T-cell (primary cell): Measurements from ENCODE around the gene BIRC2. TPM values are rescaled to one million over a fixed set of nuclear protein-coding genes. Genes with fewer than 3 reads are reported as not detected.
A peak's percentile ranks its signal among the peaks of the same experiment; 100 is the strongest.

Source experiments
- ATAC-seq, 4 experiments: fragments of 200-7000 bp in 3 of 4; fragments of 150-1000 bp in 1 of 4; cut with Tn5 transposase; replicated peaks in 1 of 4; 1 replicate in 3 of 4; 2 replicates in 1 of 4; pipeline ENCODE4 v1.10.0; 2021; ENCODE audit warnings: moderate library complexity in 3 of 4, mild to moderate bottlenecking in 2 of 4, moderate number of reproducible peaks in 1 of 4
- CTCF ChIA-PET, 2 donors: fragments of 300-600 bp; sonication (Branson Sonifier 250); formaldehyde crosslinking; loops; one replicate each; lab custom pipeline; 2022; ENCODE audit warnings: antibody characterized with exemption in 2 of 2; lab: Charles Lee
- POLR2A ChIA-PET, 2 donors: fragments of 300-600 bp; sonication (Branson Sonifier 250); formaldehyde crosslinking; loops; one replicate each; lab custom pipeline; 2022; ENCODE audit warnings: antibody characterized with exemption in 2 of 2; lab: Charles Lee
- DNase-seq, 35 experiments: peaks; one replicate each; pipeline versions ENCODE4 v3.0.0 to v3.0.0-alpha.2; 2013 to 2023
- H3K27ac ChIP-seq: one replicate; pipeline ENCODE4 v1.5.1; 2013; ENCODE audit warnings: low read length
- H3K27me3 ChIP-seq, 2 experiments: replicated peaks in 1 of 2; 1 replicate in 1 of 2; 2 replicates in 1 of 2; pipeline versions ENCODE4 v1.6.1 to v1.7.0; 2013; ENCODE audit warnings: low read length in 1 of 2, mixed read lengths in 1 of 2; ENCODE audit not compliant: control insufficient read depth in 2 of 2, insufficient read depth in 2 of 2; ENCODE audit errors: extremely low read depth in 1 of 2
- H3K36me3 ChIP-seq, 2 donors: 1 replicate in 1 of 2; 2 replicates in 1 of 2; pipeline versions ENCODE4 v1.6.1 to v1.7.0; 2013; ENCODE audit warnings: low read length in 1 of 2; ENCODE audit not compliant: control insufficient read depth in 2 of 2, insufficient read depth in 1 of 2; ENCODE audit errors: extremely low read depth in 1 of 2
- H3K4me1 ChIP-seq, 2 experiments: 1 replicate in 1 of 2; 2 replicates in 1 of 2; pipeline versions ENCODE4 v1.6.1 to v1.7.0; 2013; ENCODE audit warnings: low read length in 2 of 2, mixed read lengths in 1 of 2; ENCODE audit not compliant: insufficient read depth in 2 of 2, control insufficient read depth in 1 of 2; ENCODE audit errors: extremely low read depth in 1 of 2
- H3K4me3 ChIP-seq, 2 donors: 1 replicate in 1 of 2; 2 replicates in 1 of 2; pipeline versions ENCODE4 v1.5.1 to v1.7.0; 2013; ENCODE audit warnings: mild to moderate bottlenecking in 2 of 2, low read length in 1 of 2, moderate library complexity in 1 of 2; ENCODE audit not compliant: control insufficient read depth in 1 of 2; ENCODE audit errors: extremely low read depth in 1 of 2
- H3K9me3 ChIP-seq: 2 replicates; pipeline ENCODE4 v1.7.0; 2013
- H3K27ac Mint-ChIP-seq, 2 donors: one replicate each; pipeline ENCODE4 v1.8.0; 2020 to 2021; ENCODE audit warnings: mild to moderate bottlenecking in 2 of 2, mixed read lengths in 2 of 2
- H3K27me3 Mint-ChIP-seq, 2 donors: one replicate each; pipeline ENCODE4 v1.8.0; 2021 to 2022; ENCODE audit warnings: mixed read lengths in 2 of 2
- H3K36me3 Mint-ChIP-seq: one replicate; pipeline ENCODE4 v1.8.0; 2021; ENCODE audit warnings: mixed read lengths
- H3K4me1 Mint-ChIP-seq, 3 donors: one replicate each; pipeline ENCODE4 v1.8.0; 2020 to 2022; ENCODE audit warnings: mixed read lengths in 3 of 3, mild to moderate bottlenecking in 1 of 3
- H3K4me3 Mint-ChIP-seq, 3 donors: one replicate each; pipeline ENCODE4 v1.8.0; 2020 to 2022; ENCODE audit warnings: mild to moderate bottlenecking in 3 of 3, mixed read lengths in 3 of 3, moderate library complexity in 3 of 3
- H3K9me3 Mint-ChIP-seq, 3 donors: one replicate each; pipeline ENCODE4 v1.8.0; 2020 to 2022; ENCODE audit warnings: mixed read lengths in 3 of 3
- WGBS: methylation state at CpG from one replicate; pipeline ENCODE4 v1.1.5; 2013; ENCODE audit warnings: missing lambda C conversion rate; ENCODE audit not compliant: insufficient coverage; 5-methylcytosine and 5-hydroxymethylcytosine counted together
- total RNA-seq, 35 experiments: library from RNA in 6 of 35; stranded (reverse) in 6 of 35; fragments of 120-200 nt in 1 of 35; gene quantifications; one replicate each; pipeline versions ENCODE4 v1.2.1 to v1.2.4 and lab custom pipeline; 2013 to 2026

The BIRC2 gene
- total RNA-seq, 5 donors from 2014 or later (not counting 1 experiment from before 2014, with no cell fraction given), result 53.3 to 100 (median 60.8) TPM

DNA sequence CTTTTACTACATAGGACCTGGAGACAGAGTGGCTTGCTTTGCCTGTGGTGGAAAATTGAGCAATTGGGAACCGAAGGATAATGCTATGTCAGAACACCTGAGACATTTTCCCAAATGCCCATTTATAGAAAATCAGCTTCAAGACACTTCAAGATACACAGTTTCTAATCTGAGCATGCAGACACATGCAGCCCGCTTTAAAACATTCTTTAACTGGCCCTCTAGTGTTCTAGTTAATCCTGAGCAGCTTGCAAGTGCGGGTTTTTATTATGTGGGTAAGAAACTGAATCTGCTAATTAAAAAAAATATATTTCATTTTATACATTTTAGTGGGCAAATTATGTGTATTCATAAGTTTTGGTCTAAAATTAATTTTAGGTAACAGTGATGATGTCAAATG, 21.9 kb upstream of the BIRC2 start:
- peaks cover 46 to 70% (median 61%) of the 10 kb centered on the region in 3 donors for H3K4me1 Mint-ChIP-seq
- H3K27me3 ChIP-seq, result no peaks in the 10 kb centered on the region
- peaks cover 0 to 62% of the 10 kb centered on the region in 2 donors for H3K36me3 ChIP-seq
- DNase-seq (peak in 1 of 35 experiments; percentile 38), ATAC-seq (no peak)
- no peaks in the 10 kb centered on the region for H3K27me3 Mint-ChIP-seq
- no peak overlapping the region for H3K4me3 ChIP-seq
- POLR2A ChIA-PET, result no interaction called here
- H3K4me1 ChIP-seq, result peaks cover 17 to 22% of the 10 kb centered on the region in 2 experiments
- no peaks in the 10 kb centered on the region for H3K9me3 ChIP-seq
- peak overlapping the region; percentile 26 for H3K27ac ChIP-seq
- peaks cover 63% of the 10 kb centered on the region for H3K36me3 Mint-ChIP-seq
- WGBS, result no CpG with 5 or more reads among the region's 3 CpGs
- H3K27ac Mint-ChIP-seq, result peak overlapping the region; percentile 43 to 65
- H3K4me3 Mint-ChIP-seq, result no peak overlapping the region
- CTCF ChIA-PET, result interaction anchor here (0.9 to 2.3 kb wide), 2 partner anchors 31 to 35 kb away, joined by 3 to 9 read pairs; no protein-coding TSS in a partner anchor
- H3K9me3 Mint-ChIP-seq, result no peaks in the 10 kb centered on the region

DNA sequence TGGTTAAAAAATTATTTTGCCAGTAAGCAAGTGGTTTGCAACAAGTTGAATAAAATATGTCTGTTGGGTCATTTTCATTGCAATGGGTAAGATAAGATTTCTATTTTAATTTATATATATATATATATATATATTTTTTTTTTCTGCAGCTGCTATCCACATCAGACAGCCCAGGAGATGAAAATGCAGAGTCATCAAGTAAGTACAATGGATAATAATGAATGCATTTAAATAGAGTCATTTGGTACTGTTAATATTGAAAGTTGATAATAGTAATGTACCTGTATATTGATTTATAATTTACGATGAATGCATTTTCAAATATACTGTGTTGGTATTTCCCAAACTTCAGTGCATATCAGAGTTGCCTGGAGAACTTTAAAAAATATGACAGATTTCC, 18.3 kb upstream of the BIRC2 start:
- Mint-ChIP-seq H3K27me3 (no peaks in the 10 kb centered on the region), H3K4me1 (peaks cover 35 to 53% (median 44%) of the 10 kb centered on the region in 3 donors), H3K4me3 (no peak overlapping the region), H3K36me3 (peaks cover 62% of the 10 kb centered on the region), H3K9me3 (no peaks in the 10 kb centered on the region), H3K27ac (peak overlapping the region in 1 of 2 donors; percentile 44)
- Histone ChIP-seq H3K27me3 (no peaks in the 10 kb centered on the region), H3K9me3 (no peaks in the 10 kb centered on the region), H3K4me1 (peaks cover 3 to 10% of the 10 kb centered on the region in 2 experiments), H3K27ac (no peak overlapping the region), H3K36me3 (peaks cover 0 to 90% of the 10 kb centered on the region in 2 donors), H3K4me3 (no peak overlapping the region)
- ATAC-seq, result no peak
- DNase-seq, result no peak
- ChIA-PET POLR2A (interaction anchor here in 1 of 2 donors (1.0 kb wide), 1 partner anchor 17 kb away, joined by 4 read pairs; no protein-coding TSS in a partner anchor), CTCF (interaction anchor here in 1 of 2 donors (1.0 kb wide), 1 partner anchor 35 kb away, joined by 4 read pairs; no protein-coding TSS in a partner anchor)
- no CpG with 5 or more reads among the region's 1 CpG for WGBS

DNA sequence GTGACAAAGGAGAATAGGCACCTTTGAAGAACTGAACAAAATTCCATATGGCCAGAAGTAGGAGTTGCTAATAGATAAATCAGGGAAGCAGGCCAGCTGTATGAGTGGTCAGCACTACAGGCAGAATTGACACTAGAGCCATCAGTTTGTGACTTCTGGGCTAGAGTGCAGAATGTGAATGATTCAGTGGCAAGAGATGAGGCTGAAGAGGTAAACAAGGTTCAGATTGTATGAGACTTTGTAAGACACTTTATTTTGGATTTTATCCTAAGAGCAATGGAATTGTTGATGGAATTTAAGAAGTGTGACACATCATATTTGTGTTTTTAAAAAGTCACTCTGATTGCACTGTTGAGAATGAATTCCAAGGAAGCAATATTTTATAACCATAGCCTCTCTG, 16.8 kb upstream of the BIRC2 start:
- H3K4me3 Mint-ChIP-seq, result no peak overlapping the region
- ATAC-seq (no peak), DNase-seq (no peak)
- H3K4me1 ChIP-seq, result peaks cover 0 to 5% of the 10 kb centered on the region in 2 experiments
- no peaks in the 10 kb centered on the region for H3K27me3 ChIP-seq
- no peaks in the 10 kb centered on the region for H3K9me3 ChIP-seq
- no peak overlapping the region for H3K4me3 ChIP-seq
- no peaks in the 10 kb centered on the region for H3K9me3 Mint-ChIP-seq
- no peak overlapping the region for H3K27ac ChIP-seq
- H3K27ac Mint-ChIP-seq, result peak overlapping the region; percentile 44 to 62
- peaks cover 35 to 46% (median 36%) of the 10 kb centered on the region in 3 donors for H3K4me1 Mint-ChIP-seq
- H3K36me3 Mint-ChIP-seq, result peaks cover 58% of the 10 kb centered on the region
- H3K27me3 Mint-ChIP-seq, result no peaks in the 10 kb centered on the region
- ChIA-PET POLR2A (no interaction called here), CTCF (no interaction called here)
- H3K36me3 ChIP-seq, result peaks cover 0 to 83% of the 10 kb centered on the region in 2 donors

DNA sequence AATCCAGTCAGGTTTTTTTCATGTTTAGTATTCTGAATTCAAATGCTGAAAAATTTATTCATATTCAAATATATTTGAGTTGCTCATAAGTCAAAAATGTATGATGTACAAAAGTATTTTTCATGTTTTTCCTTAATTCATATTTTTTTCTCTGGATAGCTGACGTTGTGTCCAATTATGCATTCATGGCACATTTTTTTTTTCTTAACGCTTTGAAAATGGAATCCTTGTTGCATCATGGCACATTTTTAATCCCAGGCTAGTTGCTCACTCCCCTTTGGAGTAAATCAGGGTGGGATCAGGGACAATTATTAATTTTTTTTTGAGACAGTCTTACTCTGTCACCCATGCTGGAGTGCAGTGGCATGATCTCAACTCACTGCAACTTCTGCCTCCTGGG, 15.7 kb upstream of the BIRC2 start:
- H3K4me3 Mint-ChIP-seq, result no peak overlapping the region
- ATAC-seq (no peak), DNase-seq (no peak)
- ChIA-PET POLR2A (no interaction called here), CTCF (no interaction called here)
- H3K4me1 Mint-ChIP-seq, result peaks cover 31 to 40% (median 36%) of the 10 kb centered on the region in 3 donors
- Histone ChIP-seq H3K4me3 (no peak overlapping the region), H3K36me3 (peaks cover 0 to 85% of the 10 kb centered on the region in 2 donors), H3K27me3 (no peaks in the 10 kb centered on the region), H3K9me3 (no peaks in the 10 kb centered on the region), H3K4me1 (peaks cover 0 to 4% of the 10 kb centered on the region in 2 experiments), H3K27ac (no peak overlapping the region)
- no peaks in the 10 kb centered on the region for H3K27me3 Mint-ChIP-seq
- no peaks in the 10 kb centered on the region for H3K9me3 Mint-ChIP-seq
- WGBS, result no CpG with 5 or more reads among the region's 2 CpGs
- H3K27ac Mint-ChIP-seq, result peak overlapping the region in 1 of 2 donors; percentile 62
- H3K36me3 Mint-ChIP-seq, result peaks cover 48% of the 10 kb centered on the region

DNA sequence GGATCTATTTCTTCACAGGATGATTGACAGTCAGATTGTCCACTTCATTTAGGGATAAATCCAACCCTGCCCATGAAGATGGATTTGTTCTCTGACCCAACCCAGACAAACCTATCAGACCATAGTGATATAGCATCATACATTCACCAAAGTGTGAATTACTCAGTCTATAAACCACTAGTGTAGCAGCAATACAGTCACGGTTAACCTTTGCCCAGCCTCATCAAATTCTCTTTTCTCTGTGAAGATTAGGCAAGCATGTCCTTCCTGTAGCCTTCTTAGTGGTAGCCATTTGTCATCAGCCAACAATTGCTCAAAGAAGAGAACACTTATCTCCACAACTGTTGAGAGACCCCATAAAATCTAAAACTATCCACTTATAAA, 14.4 kb upstream of the BIRC2 start:
- Mint-ChIP-seq H3K4me1 (peaks cover 25 to 33% (median 30%) of the 10 kb centered on the region in 3 donors), H3K27ac (peak overlapping the region; percentile 9 to 67), H3K27me3 (no peaks in the 10 kb centered on the region), H3K36me3 (peaks cover 47% of the 10 kb centered on the region), H3K9me3 (no peaks in the 10 kb centered on the region), H3K4me3 (no peak overlapping the region)
- WGBS, result 91% methylated on average over 1 of the region's 1 CpG
- no peaks in the 10 kb centered on the region for H3K9me3 ChIP-seq
- no peaks in the 10 kb centered on the region for H3K27me3 ChIP-seq
- peak overlapping the region; percentile 23 for H3K27ac ChIP-seq
- no peak for ATAC-seq
- ChIA-PET CTCF (interaction anchor here in 1 of 2 donors (0.7 to 1.1 kb wide), 2 partner anchors 12 to 357 kb away, joined by 3 to 4 read pairs; no protein-coding TSS in a partner anchor), POLR2A (no interaction called here)
- no peaks in the 10 kb centered on the region for H3K4me1 ChIP-seq
- no peak for DNase-seq
- H3K36me3 ChIP-seq, result peaks cover 3 to 83% of the 10 kb centered on the region in 2 donors
- H3K4me3 ChIP-seq, result no peak overlapping the region

DNA sequence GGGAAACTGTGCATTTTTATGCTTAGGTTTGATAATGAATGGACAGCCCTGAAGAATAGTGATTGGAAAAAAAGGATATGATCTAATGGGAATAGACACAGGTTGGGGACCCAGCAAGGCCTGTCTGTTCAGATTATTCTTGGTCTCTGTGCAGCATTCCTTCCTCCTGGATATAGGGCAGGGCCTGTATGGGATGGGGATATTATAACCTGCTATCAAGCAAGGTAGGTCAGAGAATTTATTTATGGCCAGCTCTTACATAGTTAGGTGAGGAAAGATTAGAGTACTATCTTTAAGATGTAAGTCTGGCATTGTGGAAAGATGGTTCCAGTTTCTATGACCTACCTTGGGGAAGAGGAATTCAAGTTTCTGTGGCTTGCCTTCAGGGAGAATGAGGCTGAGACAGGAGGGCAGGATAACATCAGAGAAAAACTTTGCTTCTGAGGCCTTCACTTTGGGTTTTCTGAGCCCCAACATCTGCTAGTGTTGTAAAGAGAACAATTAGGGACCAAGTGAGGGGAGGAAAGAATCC, 8.5 kb upstream of the BIRC2 start:
- H3K4me1 Mint-ChIP-seq, result peaks cover 12 to 18% (median 14%) of the 10 kb centered on the region in 3 donors
- Histone ChIP-seq H3K27ac (no peak overlapping the region), H3K4me3 (no peak overlapping the region), H3K4me1 (peaks cover 0 to 2% of the 10 kb centered on the region in 2 experiments), H3K36me3 (peaks cover 3 to 42% of the 10 kb centered on the region in 2 donors), H3K27me3 (no peaks in the 10 kb centered on the region), H3K9me3 (no peaks in the 10 kb centered on the region)
- no peak for ATAC-seq
- H3K27me3 Mint-ChIP-seq, result no peaks in the 10 kb centered on the region
- DNase-seq, result no peak
- H3K27ac Mint-ChIP-seq, result peak overlapping the region; percentile 29 to 44
- CTCF ChIA-PET, result interaction anchor here (0.6 to 1.5 kb wide), 3 partner anchors 15 to 48 kb away, joined by 3 to 5 read pairs (median 3); no protein-coding TSS in a partner anchor
- POLR2A ChIA-PET, result no interaction called here
- no peaks in the 10 kb centered on the region for H3K9me3 Mint-ChIP-seq
- H3K36me3 Mint-ChIP-seq, result peaks cover 28% of the 10 kb centered on the region
- no peak overlapping the region for H3K4me3 Mint-ChIP-seq
